Fibroblast of the aortic adventitia (primary cell): ENCODE results near the gene RBM12. TPM values are rescaled to one million over a fixed set of nuclear protein-coding genes. Genes with fewer than 3 reads are reported as not detected.

ENCODE experiments used
- DNase-seq: peaks from one replicate; pipeline ENCODE4 v3.0.0-alpha.2; 2010; ENCODE audit warnings: low read depth
- H3K4me3 ChIP-seq: 2 replicates; pipeline ENCODE4 v1.5.1; 2011; ENCODE audit warnings: low read depth, mild to moderate bottlenecking, control low read depth, low read length, moderate library complexity
- total RNA-seq: library from RNA; depleted of rRNA; stranded (reverse); fragments of >200 nt; gene quantifications from 2 replicates; pipeline ENCODE4 v1.2.3, GENCODE V29; 2012; ENCODE audit warnings: low replicate concordance
- TF ChIP-seq, protein P1 (sequence below): IDR thresholded peaks from 2 replicates; pipeline ENCODE4 v1.5.1; 2011; ENCODE audit warnings: mild to moderate bottlenecking, low read length, control low read depth, inconsistent platforms; ENCODE audit not compliant: insufficient read depth

RBM12 gene
- total RNA-seq, 1 donor: 65.4 TPM

GRCh38 chr20:35651958-35652357 is 12.7 kb downstream of the RBM12 start:
- TF ChIP-seq, protein P1, sequence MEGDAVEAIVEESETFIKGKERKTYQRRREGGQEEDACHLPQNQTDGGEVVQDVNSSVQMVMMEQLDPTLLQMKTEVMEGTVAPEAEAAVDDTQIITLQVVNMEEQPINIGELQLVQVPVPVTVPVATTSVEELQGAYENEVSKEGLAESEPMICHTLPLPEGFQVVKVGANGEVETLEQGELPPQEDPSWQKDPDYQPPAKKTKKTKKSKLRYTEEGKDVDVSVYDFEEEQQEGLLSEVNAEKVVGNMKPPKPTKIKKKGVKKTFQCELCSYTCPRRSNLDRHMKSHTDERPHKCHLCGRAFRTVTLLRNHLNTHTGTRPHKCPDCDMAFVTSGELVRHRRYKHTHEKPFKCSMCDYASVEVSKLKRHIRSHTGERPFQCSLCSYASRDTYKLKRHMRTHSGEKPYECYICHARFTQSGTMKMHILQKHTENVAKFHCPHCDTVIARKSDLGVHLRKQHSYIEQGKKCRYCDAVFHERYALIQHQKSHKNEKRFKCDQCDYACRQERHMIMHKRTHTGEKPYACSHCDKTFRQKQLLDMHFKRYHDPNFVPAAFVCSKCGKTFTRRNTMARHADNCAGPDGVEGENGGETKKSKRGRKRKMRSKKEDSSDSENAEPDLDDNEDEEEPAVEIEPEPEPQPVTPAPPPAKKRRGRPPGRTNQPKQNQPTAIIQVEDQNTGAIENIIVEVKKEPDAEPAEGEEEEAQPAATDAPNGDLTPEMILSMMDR: no peak
- no peak overlapping the region for H3K4me3 ChIP-seq
- DNase-seq: no peak

DNA sequence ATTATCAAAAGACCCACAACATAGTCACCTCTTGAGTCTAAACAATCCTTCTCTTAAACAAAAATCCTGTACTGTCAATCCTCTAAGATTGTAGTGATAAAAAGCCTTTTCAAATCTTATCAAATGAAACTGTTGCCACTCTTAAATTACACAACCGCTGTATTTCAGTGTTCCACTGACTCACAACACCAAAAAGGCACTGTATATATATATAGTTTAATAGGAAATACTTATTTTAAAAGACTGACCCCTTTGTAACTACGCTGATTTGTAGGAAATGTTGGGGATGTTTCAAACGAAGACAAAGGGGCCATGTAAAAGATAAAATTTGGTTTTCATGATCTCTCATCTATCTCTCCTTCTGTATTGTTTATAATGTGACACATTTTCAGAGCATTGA is 14.1 kb downstream of the RBM12 start:
- DNase-seq: no peak
- TF ChIP-seq, protein P1: no peak
- H3K4me3 ChIP-seq: no peak overlapping the region

GRCh38 chr20:35648836-35649235 is 15.9 kb downstream of the RBM12 start:
- TF ChIP-seq, protein P1: no peak
- peak; percentile 70 for DNase-seq
- H3K4me3 ChIP-seq: no peak overlapping the region

- TF ChIP-seq, protein P1: no peak
- no peak overlapping the region for H3K4me3 ChIP-seq
- no peak for DNase-seq
Observed at GRCh38 chr20:35644806-35645205, 19.9 kb downstream of the RBM12 start.

GRCh38 chr20:35643045-35643444 is 21.7 kb downstream of the RBM12 start:
- TF ChIP-seq, protein P1: no peak
- H3K4me3 ChIP-seq: no peak overlapping the region
- DNase-seq: no peak

GRCh38 chr20:35641743-35642142 is 23.0 kb downstream of the RBM12 start:
- no peak overlapping the region for H3K4me3 ChIP-seq
- DNase-seq: no peak
- TF ChIP-seq, protein P1: no peak

DNA sequence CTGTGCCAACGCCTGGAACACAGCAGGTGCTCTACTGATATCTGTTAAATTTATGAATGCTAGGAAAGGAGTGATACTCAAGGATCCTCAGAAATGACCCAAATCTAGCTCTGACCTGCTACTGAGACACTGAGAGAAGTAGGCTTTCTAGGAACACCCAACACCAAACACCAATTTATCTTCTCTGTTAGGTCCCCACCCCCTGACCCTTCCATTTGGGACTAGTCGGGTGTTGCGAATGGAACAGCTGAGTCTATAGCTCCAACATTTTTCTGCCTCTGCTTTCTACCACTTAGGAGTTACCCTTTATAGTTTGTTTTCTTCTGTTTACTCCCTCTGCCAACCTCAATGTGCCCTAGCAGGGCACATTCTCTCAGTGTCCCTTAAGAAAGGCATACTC is 24.0 kb downstream of the RBM12 start:
- DNase-seq: no peak
- H3K4me3 ChIP-seq: no peak overlapping the region
- TF ChIP-seq, protein P1: no peak
